B cell (primary cell): ENCODE data around the gene NTRK3.

Experiments used
- CTCF ChIP-seq: fragments of 200-600 bp; IDR thresholded peaks from one replicate; pipeline ENCODE4 v1.8.0; 2022; ENCODE audit warnings: antibody characterized with exemption, mild to moderate bottlenecking
- EZH2 ChIP-seq: IDR thresholded peaks from 2 replicates; pipeline ENCODE4 v1.6.1; 2012; ENCODE audit warnings: borderline replicate concordance, low read depth, mild to moderate bottlenecking, moderate library complexity, low read length; ENCODE audit not compliant: insufficient read depth, poor library complexity, severe bottlenecking

DNA sequence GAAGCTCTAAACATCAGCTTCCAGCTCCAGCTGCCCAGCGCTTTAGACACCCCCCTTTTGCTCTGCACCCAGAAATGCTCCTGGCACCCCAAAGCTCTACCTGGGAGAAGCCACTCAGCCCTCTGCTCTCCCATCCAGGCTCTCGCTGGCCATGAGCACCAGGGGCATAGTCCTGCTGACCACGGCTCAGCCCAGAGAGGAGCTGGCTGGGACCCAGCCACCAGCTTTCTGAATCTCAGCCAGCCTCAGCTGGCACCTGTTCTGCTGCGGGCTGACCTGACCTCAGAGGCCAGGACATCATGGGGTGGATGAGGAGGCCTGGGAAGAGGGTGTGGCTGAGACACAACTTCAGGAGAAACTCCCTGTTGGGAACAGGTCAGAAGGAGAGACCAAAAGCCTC, 8.6 kb downstream of the NTRK3 start:
- no peak for TF ChIP-seq CTCF
- TF ChIP-seq EZH2: no peak
